Measurements from ENCODE around the gene ZNF507. TPM values are rescaled to one million over a fixed set of nuclear protein-coding genes. Genes with fewer than 3 reads are reported as not detected.

The ZNF507 gene
- polyA plus RNA-seq, 1 donor (not counting 4 experiments of a cell fraction or from before 2014, with no cell fraction given): 10.2 TPM

DNA sequence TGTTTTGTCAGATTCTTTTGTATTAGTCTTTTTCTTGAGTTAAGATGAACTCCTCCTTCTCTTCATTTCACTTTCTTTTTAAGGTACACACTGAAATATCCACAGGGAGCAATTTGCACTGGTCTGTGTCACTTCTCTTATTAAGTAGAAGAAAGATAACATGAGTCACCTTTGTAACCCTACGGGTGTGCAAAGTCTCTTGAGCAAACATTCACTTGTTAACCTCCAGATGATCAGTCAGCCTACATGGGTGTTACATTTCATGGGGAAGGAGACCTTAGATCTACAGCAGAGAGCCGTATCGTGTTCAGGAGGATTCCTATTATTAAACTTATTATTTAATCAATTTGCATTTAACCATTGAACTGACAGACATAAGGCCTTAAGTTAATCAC is 5.1 kb downstream of the ZNF507 start:
- no peak for FAIRE-seq

DNA sequence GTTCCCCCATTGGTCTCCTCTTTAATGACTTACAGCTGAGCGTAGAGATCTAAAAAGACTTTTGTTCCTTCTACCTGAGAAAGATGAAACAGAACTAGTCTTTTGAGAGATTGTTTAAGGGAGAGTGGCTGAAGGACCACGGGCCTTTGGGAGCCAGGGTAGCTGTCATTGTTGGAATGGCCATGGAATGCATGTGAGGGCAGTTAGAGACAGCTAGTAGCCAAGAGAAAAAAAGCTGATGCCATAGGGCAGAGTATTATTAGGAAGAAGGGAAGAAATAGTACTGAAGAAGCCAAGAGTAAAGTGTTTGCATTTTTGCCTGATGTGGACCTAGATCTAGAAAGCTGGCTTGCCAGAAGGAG is 5.6 kb downstream of the ZNF507 start:
- no peak overlapping the region for H2AFZ ChIP-seq (ENCODE audit: control insufficient read depth, low read length)
- H3K9ac ChIP-seq (ENCODE audit: control insufficient read depth, extremely low read depth, insufficient read depth, low read length): no peak overlapping the region
- DNase-seq (ENCODE audit: low read depth, low spot score) (no peak), FAIRE-seq (no peak)
- H4K20me1 ChIP-seq (ENCODE audit: control insufficient read depth, extremely low read depth, insufficient read depth, low read length): peaks cover 5% of the 10 kb centered on the region
- H3K36me3 ChIP-seq (ENCODE audit: control insufficient read depth in 2 of 2, extremely low read depth in 1 of 2, insufficient read depth in 2 of 2, low read length in 2 of 2): peaks cover 16 to 22% of the 10 kb centered on the region in 2 experiments
- TF ChIP-seq, protein P1, sequence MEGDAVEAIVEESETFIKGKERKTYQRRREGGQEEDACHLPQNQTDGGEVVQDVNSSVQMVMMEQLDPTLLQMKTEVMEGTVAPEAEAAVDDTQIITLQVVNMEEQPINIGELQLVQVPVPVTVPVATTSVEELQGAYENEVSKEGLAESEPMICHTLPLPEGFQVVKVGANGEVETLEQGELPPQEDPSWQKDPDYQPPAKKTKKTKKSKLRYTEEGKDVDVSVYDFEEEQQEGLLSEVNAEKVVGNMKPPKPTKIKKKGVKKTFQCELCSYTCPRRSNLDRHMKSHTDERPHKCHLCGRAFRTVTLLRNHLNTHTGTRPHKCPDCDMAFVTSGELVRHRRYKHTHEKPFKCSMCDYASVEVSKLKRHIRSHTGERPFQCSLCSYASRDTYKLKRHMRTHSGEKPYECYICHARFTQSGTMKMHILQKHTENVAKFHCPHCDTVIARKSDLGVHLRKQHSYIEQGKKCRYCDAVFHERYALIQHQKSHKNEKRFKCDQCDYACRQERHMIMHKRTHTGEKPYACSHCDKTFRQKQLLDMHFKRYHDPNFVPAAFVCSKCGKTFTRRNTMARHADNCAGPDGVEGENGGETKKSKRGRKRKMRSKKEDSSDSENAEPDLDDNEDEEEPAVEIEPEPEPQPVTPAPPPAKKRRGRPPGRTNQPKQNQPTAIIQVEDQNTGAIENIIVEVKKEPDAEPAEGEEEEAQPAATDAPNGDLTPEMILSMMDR (optimal IDR thresholded peaks at IDR 0.05 in 1 of 3, IDR thresholded peaks at IDR 0.05 in 1 of 3, conservative IDR thresholded peaks at IDR 0.05 in 1 of 3; ENCODE audit: extremely low read depth in 1 of 3, insufficient read depth in 2 of 3, low read length in 3 of 3): no peak
- no peak for TF ChIP-seq EZH2 (IDR thresholded peaks at IDR 0.05; ENCODE audit: low read length)
- dilution Hi-C loops (cut with MboI; ENCODE audit: extremely low pct_ligation_motif_present, low sequenced_read_pairs): no loop called here
- no peak overlapping the region for H3K4me3 ChIP-seq (ENCODE audit: control insufficient read depth in 2 of 3, extremely low read depth in 1 of 3, insufficient read depth in 2 of 3, low read depth in 1 of 3, low read length in 3 of 3)
- H3K4me1 ChIP-seq (ENCODE audit: control insufficient read depth, extremely low read depth, insufficient read depth, low read length): peaks cover 15% of the 10 kb centered on the region
- H3K27ac ChIP-seq (ENCODE audit: control insufficient read depth, insufficient read depth, low read length): no peak overlapping the region
- H3K9me1 ChIP-seq (ENCODE audit: control insufficient read depth, extremely low read depth, insufficient read depth, low read length): no peaks in the 10 kb centered on the region
- H3K4me2 ChIP-seq (ENCODE audit: control insufficient read depth, extremely low read depth, insufficient read depth, low read depth, low read length): no peak overlapping the region
- H3K9me3 ChIP-seq (ENCODE audit: control insufficient read depth, low read depth, low read length): no peaks in the 10 kb centered on the region
- H3K27me3 ChIP-seq (ENCODE audit: control insufficient read depth, extremely low read depth, insufficient read depth, low read length): no peaks in the 10 kb centered on the region
- H3K79me2 ChIP-seq (ENCODE audit: control insufficient read depth, insufficient read depth, low read length): peaks cover 20% of the 10 kb centered on the region

More for the DNA sequence above, 5.1 kb downstream of the ZNF507 start:
- H3K79me2 ChIP-seq (ENCODE audit: control insufficient read depth, insufficient read depth, low read length): peaks cover 23% of the 10 kb centered on the region
- H3K27ac ChIP-seq (ENCODE audit: control insufficient read depth, insufficient read depth, low read length): no peak overlapping the region
- peaks cover 5% of the 10 kb centered on the region for H4K20me1 ChIP-seq (ENCODE audit: control insufficient read depth, extremely low read depth, insufficient read depth, low read length)
- H3K9me1 ChIP-seq (ENCODE audit: control insufficient read depth, extremely low read depth, insufficient read depth, low read length): no peaks in the 10 kb centered on the region
- H3K9ac ChIP-seq (ENCODE audit: control insufficient read depth, extremely low read depth, insufficient read depth, low read length): no peak overlapping the region
- H2AFZ ChIP-seq (ENCODE audit: control insufficient read depth, low read length): no peak overlapping the region
- H3K4me2 ChIP-seq (ENCODE audit: control insufficient read depth, extremely low read depth, insufficient read depth, low read depth, low read length): no peak overlapping the region
- dilution Hi-C loops (cut with MboI; ENCODE audit: extremely low pct_ligation_motif_present, low sequenced_read_pairs): no loop called here
- no peaks in the 10 kb centered on the region for H3K27me3 ChIP-seq (ENCODE audit: control insufficient read depth, extremely low read depth, insufficient read depth, low read length)
- peaks cover 15% of the 10 kb centered on the region for H3K4me1 ChIP-seq (ENCODE audit: control insufficient read depth, extremely low read depth, insufficient read depth, low read length)
- no peak for TF ChIP-seq EZH2 (IDR thresholded peaks at IDR 0.05; ENCODE audit: low read length)
- TF ChIP-seq, protein P1 (optimal IDR thresholded peaks at IDR 0.05 in 1 of 3, IDR thresholded peaks at IDR 0.05 in 1 of 3, conservative IDR thresholded peaks at IDR 0.05 in 1 of 3; ENCODE audit: extremely low read depth in 1 of 3, insufficient read depth in 2 of 3, low read length in 3 of 3): no peak
- no peak for DNase-seq (ENCODE audit: low read depth, low spot score)
- H3K9me3 ChIP-seq (ENCODE audit: control insufficient read depth, low read depth, low read length): no peaks in the 10 kb centered on the region
- H3K4me3 ChIP-seq (ENCODE audit: control insufficient read depth in 2 of 3, extremely low read depth in 1 of 3, insufficient read depth in 2 of 3, low read depth in 1 of 3, low read length in 3 of 3): no peak overlapping the region
- H3K36me3 ChIP-seq (ENCODE audit: control insufficient read depth in 2 of 2, extremely low read depth in 1 of 2, insufficient read depth in 2 of 2, low read length in 2 of 2): peaks cover 16 to 22% of the 10 kb centered on the region in 2 experiments

Measured in keratinocyte (primary cell).